GM15510 (cell line): ENCODE results near the gene CGREF1.
A peak's percentile ranks its signal among the peaks of the same experiment; 100 is the strongest.

Experiments
- POLR2A ChIP-seq: IDR thresholded peaks from 3 replicates; pipeline ENCODE4 v1.6.1; 2011; ENCODE audit warnings: borderline replicate concordance; ENCODE audit not compliant: insufficient read length; ENCODE audit errors: extremely low read depth

Gene CGREF1

DNA sequence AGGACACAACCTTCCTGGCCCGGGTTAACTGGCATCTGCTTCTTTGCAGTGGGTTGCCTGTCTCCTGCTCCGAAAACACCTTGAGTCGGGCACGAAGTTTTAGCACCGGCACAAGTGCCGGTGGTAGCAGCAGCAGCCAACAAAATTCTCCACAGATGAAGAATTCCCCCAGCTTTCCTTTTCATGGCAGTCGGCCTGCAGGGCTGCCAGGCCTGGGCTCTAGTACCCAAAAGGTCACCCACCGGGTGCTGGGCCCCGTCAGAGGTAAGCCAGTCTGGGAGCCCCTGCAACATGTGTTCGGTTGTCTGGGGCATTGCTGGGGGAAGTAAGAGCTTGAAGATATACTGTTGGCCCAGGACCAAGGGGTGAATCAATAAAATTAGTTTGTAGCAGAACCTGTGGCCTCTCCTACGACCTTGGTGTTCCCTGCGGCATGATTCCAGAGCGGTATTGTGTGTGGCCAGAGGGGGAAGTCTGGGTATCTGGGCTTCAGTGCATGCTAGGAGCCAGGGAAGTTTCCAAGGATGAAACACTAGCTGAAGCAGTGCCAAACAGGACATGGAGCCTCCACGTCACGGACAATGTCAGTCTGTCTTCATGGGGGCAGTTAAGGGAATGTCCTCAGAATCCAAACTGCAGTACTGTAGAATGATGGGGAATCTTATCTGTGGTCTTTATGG, 59.6 kb downstream of the CGREF1 start:
- TF ChIP-seq POLR2A = no peak

DNA sequence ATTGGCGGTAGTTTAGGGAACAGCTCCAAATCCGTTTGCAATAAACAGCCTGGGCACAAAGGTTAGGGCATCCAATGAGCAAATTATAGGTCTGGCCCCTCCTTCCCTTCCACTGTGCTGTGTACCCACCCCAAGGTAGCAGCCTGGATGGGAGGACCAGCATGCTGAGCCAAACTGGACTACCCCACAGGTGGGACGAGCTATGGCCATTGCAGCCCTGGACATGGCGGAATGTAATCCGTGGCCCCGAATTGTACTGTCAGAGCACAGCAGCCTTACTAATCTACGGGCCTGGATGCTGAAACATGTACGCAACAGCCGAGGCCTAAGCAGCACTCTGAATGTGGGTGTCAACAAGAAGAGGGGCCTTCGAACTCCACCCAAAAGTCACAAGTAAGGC, 60.7 kb downstream of the CGREF1 start:
- TF ChIP-seq POLR2A = no peak

DNA sequence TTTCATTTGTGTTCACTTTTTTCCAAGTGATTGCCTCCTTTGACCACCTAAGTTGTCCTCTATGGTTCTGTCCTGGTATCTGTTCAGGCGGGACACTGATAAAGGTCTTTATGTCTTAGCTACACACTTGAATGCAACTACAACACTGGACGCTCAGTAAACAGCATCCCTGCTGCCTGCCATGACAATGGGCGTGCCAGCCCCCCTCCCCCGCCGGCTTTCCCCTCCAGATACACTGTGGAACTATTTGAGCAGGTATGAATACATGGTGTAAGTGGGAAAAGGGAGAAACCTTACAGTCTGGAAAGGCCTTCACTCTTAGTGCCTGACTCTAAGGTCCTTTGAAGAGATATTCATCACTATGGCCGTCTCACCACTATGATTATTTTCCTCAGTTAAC, 61.7 kb downstream of the CGREF1 start:
- TF ChIP-seq POLR2A = no peak

DNA sequence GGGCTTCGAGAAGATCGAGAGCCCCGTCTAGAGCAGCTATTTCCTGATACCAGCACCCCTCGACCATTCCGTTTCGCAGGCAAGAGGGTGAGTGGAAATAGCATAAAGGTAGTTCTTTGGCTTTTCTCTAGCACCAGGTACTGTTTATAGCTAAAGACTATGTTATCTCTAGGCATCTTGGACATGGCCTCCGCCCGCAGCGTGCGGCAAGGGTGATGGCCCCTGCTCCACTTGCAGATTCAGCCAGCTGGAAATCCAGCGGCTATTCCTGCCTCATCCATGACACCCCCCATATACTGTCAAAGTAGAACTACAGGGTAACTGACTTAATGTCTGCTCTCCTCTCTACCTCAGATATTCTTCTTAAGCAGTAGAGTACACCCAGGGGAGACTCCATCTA, 64.2 kb downstream of the CGREF1 start:
- TF ChIP-seq POLR2A = no peak

DNA sequence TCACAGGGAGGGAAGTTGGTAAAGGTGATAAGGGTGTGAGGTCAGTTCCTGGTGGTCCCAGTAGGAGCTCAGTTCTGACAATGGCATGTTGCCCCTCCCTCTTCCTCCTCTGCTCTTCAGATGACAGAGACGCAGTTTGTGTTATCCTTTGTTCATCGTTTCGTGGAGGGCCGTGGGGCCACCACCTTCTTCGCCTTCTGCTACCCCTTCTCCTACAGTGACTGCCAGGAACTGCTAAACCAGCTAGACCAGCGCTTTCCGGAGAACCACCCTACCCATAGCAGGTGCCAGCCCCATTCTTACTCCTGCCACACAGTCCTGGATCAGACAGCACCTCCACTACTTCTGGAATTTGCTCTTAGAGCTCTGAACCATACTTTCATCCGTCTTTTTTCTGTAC, 65.2 kb downstream of the CGREF1 start:
- no peak for TF ChIP-seq POLR2A

DNA sequence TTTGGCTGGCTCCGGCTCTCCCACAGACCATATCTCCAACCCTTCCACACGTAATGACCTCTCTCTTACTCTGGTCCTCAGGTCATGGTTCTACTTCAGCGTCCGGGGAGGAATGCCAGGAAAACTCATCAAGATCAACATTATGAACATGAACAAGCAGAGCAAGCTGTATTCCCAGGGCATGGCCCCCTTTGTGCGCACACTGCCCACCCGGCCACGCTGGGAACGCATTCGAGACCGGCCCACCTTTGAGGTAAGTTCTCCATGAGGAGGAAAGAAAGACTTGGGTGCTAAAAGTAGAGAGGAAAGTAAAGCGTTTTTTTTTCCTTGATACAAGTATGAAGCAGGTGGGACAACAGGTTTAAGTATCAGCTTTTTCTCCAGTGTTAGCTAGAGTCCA, 65.6 kb downstream of the CGREF1 start:
- TF ChIP-seq POLR2A = no peak

DNA sequence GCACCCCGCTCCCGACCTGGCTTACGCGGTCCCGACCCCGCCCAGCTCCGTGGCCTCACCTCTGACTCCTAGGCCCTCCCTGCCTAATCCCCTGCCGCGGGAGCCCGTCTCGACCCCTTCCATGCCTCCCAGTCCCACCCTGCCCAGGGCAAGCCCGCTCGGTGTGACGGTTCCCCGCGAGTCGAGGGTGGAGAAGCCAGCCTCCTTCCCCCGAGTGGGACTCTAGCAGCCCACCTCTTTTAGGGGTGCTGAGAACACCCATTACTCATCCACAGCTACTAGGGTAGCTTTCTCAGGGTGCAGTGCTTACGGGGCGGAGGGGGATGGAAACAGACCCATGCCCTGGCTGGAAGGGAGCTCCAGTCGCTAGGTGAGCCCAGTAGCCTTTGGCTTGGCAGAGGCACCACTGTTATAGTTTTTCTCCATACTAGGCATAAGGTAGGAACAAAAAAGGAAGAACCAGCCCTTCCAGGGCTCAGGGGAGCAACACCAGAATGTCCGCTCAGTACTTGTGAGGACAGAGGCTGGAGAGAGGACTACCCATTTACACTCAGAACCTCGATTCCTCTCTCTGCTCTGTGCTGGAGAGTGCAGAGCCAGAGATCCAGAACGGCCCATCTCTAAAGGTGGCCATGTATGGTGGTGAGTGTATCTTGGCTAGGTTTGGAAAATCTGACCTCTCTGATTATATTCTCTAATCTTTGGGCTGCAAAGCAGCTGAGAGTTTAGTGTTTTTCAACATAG, 66.9 kb downstream of the CGREF1 start:
- no peak for TF ChIP-seq POLR2A

DNA sequence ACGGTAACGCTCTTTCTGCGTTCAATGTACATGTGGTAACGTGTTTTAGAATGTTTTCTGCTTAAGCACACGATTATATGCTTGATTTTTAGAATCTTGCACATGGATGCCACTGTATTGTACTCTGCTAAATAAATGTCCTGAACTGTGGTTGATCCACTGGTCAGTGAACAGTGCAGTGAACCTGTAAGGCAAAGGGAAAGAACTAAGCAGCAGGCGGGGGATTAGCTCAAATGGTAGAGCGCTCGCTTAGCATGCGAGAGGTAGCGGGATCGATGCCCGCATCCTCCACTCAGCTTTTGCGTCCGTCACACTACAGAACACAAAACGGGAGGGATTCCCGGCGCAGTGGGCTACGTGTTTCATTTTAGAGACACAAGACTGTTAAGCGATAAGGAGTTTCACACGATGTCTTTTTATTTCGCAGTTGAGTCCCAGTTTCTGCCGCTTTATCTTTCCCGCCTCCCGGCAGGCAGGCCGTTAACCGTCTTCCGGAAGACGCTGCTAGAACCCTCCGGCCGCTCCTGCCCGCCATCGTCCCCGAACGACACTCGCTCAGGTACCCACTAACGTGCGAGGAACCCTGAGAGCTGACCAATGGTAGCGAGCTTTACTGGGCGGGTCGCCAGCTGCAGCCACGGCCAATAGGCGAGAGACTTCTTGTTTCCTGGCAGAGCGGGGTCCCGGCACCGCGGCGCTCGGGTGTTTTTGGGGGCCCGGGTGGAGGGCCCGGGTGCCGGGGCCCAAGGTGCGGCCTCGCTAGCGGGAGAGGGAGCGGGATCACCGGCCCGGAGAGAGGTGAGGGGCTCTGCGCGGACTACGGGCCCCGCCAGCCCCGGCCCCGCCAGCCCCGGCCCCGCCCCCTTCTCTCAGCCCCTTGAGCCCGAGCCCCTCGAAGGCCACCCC, 67.7 kb downstream of the CGREF1 start, which contains the start of gene AGBL5:
Gene AGBL5, plus strand, starts transcription at position 673 of the 906 bp plus-strand sequence. CDS start 1,291 bp downstream, outside the sequence.
- TF ChIP-seq POLR2A = peak; percentile 75
